Tibial nerve (tissue), 4 donors: Measurements from ENCODE around the gene LSMEM2. TPM values are rescaled to one million over a fixed set of nuclear protein-coding genes. Genes with fewer than 3 reads are reported as not detected.
A peak's percentile ranks its signal among the peaks of the same experiment; 100 is the strongest.

Source experiments
- DNase-seq, 2 donors: peaks; one replicate each; pipeline ENCODE4 v3.0.0-alpha.2; 2019; ENCODE audit warnings: low spot score in 2 of 2
- H3K27ac ChIP-seq, 4 donors: fragments of 200-600 bp; sonication (generic) in 3 of 4; one replicate each; pipeline ENCODE4 v1.5.1; 2017 to 2019; ENCODE audit warnings: mild to moderate bottlenecking in 1 of 4
- H3K27me3 ChIP-seq, 2 donors: fragments of 200-600 bp; sonication (generic) in 1 of 2; one replicate each; pipeline versions ENCODE4 v1.5.1 to v1.6.0; 2017 to 2019
- H3K36me3 ChIP-seq, 3 donors: fragments of 200-600 bp; sonication (generic); one replicate each; pipeline ENCODE4 v1.5.1; 2018 to 2019
- H3K4me1 ChIP-seq, 4 donors: fragments of 200-600 bp; sonication (generic) in 3 of 4; one replicate each; pipeline ENCODE4 v1.5.1; 2017 to 2019
- H3K4me3 ChIP-seq, 4 donors: fragments of 200-600 bp; sonication (generic) in 3 of 4; one replicate each; pipeline ENCODE4 v1.5.1; 2017 to 2019; ENCODE audit warnings: mild to moderate bottlenecking in 1 of 4, moderate library complexity in 1 of 4
- H3K9me3 ChIP-seq, 4 donors: fragments of 200-600 bp; sonication (generic) in 3 of 4; one replicate each; pipeline ENCODE4 v1.5.1; 2017 to 2019
- CTCF ChIP-seq, 5 experiments: fragments of 200-600 bp in 3 of 5; fragments of 450-650 bp in 2 of 5; sonication (generic) in 3 of 5; IDR thresholded peaks; one replicate each; pipeline ENCODE4 v1.5.1; 2016 to 2019; ENCODE audit warnings: antibody characterized with exemption in 5 of 5, mild to moderate bottlenecking in 3 of 5, moderate library complexity in 2 of 5
- EP300 ChIP-seq, 2 donors: sonication (generic); formaldehyde crosslinking; IDR thresholded peaks; one replicate each; pipeline ENCODE4 v1.6.1; 2017; ENCODE audit warnings: antibody characterized with exemption in 2 of 2, mild to moderate bottlenecking in 1 of 2
- POLR2A ChIP-seq, 2 donors: fragments of 450-650 bp; IDR thresholded peaks; one replicate each; pipeline ENCODE4 v1.6.1; 2017; ENCODE audit warnings: antibody characterized with exemption in 2 of 2, mild to moderate bottlenecking in 2 of 2, moderate library complexity in 2 of 2
- WGBS, 2 donors: methylation state at CpG; one replicate each; pipeline ENCODE4 v1.1.5; 2018; 5-methylcytosine and 5-hydroxymethylcytosine counted together
- total RNA-seq, 4 donors: library from RNA; depleted of rRNA; stranded (reverse); fragments of >200 nt; gene quantifications; one replicate each; pipeline ENCODE4 v1.1.0, GENCODE V29; 2016

LSMEM2 gene
- total RNA-seq, 4 donors from 2014 or later, result 2.0 to 3.1 (median 2.5) TPM

- no peaks in the 10 kb centered on the region for H3K27me3 ChIP-seq
- peak overlapping the region in 1 of 4 donors; percentile 3 for H3K4me3 ChIP-seq
- TF ChIP-seq CTCF (IDR thresholded peaks at IDR 0.05) (no peak), EP300 (IDR thresholded peaks at IDR 0.05) (peak in 1 of 2 donors; percentile 31)
- no peak for DNase-seq
- H3K9me3 ChIP-seq, result no peaks in the 10 kb centered on the region
- H3K4me1 ChIP-seq, result peaks cover 0 to 97% (median 75%) of the 10 kb centered on the region in 4 donors
- peak overlapping the region; percentile 85 to 98 (median 97) for H3K27ac ChIP-seq
- no peaks in the 10 kb centered on the region for H3K36me3 ChIP-seq
- WGBS, 2 donors, result 29 to 36% methylated on average over 6 of the region's 6 CpGs
These were observed 15.2 kb upstream of the LSMEM2 start for GRCh38 chr3:50263478-50264382.

GRCh38 chr3:50264383-50264963 is 14.4 kb upstream of the LSMEM2 start:
- peak; percentile 54 for DNase-seq
- Histone ChIP-seq H3K27me3 (no peaks in the 10 kb centered on the region), H3K4me1 (peaks cover 0 to 97% (median 73%) of the 10 kb centered on the region in 4 donors), H3K4me3 (peak overlapping the region in 1 of 4 donors; percentile 17), H3K27ac (peak overlapping the region; percentile 85 to 98 (median 97)), H3K36me3 (no peaks in the 10 kb centered on the region), H3K9me3 (no peaks in the 10 kb centered on the region)
- TF ChIP-seq EP300 (IDR thresholded peaks at IDR 0.05) (peak; percentile 38 to 86), POLR2A (IDR thresholded peaks at IDR 0.05) (no peak), CTCF (IDR thresholded peaks at IDR 0.05) (peak in 1 of 5 experiments; percentile 33)
- WGBS, 2 donors, result 12 to 29% methylated on average over 5 to 7 of the region's 7 CpGs

- H3K9me3 ChIP-seq, result no peaks in the 10 kb centered on the region
- TF ChIP-seq CTCF (IDR thresholded peaks at IDR 0.05) (no peak), EP300 (IDR thresholded peaks at IDR 0.05) (peak in 1 of 2 donors; percentile 13), POLR2A (IDR thresholded peaks at IDR 0.05) (peak in 1 of 2 donors; percentile 40)
- peak overlapping the region; percentile 85 to 98 (median 97) for H3K27ac ChIP-seq
- H3K4me1 ChIP-seq, result peaks cover 0 to 98% (median 71%) of the 10 kb centered on the region in 4 donors
- H3K27me3 ChIP-seq, result no peaks in the 10 kb centered on the region
- DNase-seq, result no peak
- WGBS, 2 donors, result 36 to 42% methylated on average over 7 of the region's 7 CpGs
- H3K4me3 ChIP-seq, result peak overlapping the region in 1 of 4 donors; percentile 17
- H3K36me3 ChIP-seq, result no peaks in the 10 kb centered on the region
These were observed 13.9 kb upstream of the LSMEM2 start for GRCh38 chr3:50264964-50265485.

- Histone ChIP-seq H3K4me1 (peaks cover 0 to 100% (median 69%) of the 10 kb centered on the region in 4 donors), H3K36me3 (no peaks in the 10 kb centered on the region), H3K9me3 (no peaks in the 10 kb centered on the region), H3K4me3 (no peak overlapping the region), H3K27ac (peak overlapping the region; percentile 85 to 98 (median 97)), H3K27me3 (no peaks in the 10 kb centered on the region)
- DNase-seq, result no peak
- 20 to 33% methylated on average over 1 of the region's 1 CpG for WGBS, 2 donors
- TF ChIP-seq EP300 (IDR thresholded peaks at IDR 0.05) (no peak), CTCF (IDR thresholded peaks at IDR 0.05) (no peak), POLR2A (IDR thresholded peaks at IDR 0.05) (no peak)
These were observed 13.3 kb upstream of the LSMEM2 start for GRCh38 chr3:50265571-50265970.
